ENCODE results near the gene PARD3B. TPM values are rescaled to one million over a fixed set of nuclear protein-coding genes. Genes with fewer than 3 reads are reported as not detected.

Gene PARD3B
- total RNA-seq, 1 experiment from 2014 or later, result 7.6 TPM

DNA sequence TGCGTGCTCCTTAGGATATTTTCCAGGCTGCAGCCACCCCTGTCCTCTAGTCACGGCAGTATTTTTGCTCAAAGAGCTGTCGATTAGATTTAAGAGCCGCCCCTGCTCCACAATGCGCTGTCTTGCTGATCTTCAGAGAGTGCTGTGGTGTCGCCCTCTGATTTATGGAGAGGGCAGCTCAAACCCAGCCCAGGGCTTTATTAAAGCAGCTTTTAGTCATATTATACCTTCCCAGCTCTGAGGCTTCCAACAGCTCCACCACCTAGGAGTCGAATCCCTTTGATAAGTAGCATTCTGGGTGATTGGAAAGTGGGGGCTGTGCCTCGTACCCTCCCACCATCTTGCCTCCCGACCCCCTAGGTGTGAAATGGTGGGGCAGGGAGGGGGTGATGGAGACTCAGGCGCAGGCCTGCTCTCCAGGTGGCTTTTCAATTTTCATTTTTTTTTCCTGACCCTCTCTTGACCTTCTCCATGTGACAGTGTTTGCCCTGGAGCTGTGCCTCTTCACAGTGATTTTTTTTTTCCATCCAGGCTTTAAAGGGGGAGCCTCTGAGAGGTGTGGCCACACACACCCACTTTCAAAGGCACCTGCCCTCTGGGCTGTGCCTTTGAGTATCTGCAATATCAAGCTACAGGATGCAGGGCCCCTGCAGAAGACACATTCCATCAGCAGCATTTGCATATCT, 1084.0 kb downstream of the PARD3B start:
- no peaks in the 10 kb centered on the region for H3K79me2 ChIP-seq (ENCODE audit: low read depth)
- no peaks in the 10 kb centered on the region for H3K27me3 ChIP-seq (ENCODE audit: insufficient read depth, low read depth)
- H3K4me3 ChIP-seq, result no peak overlapping the region
- TF ChIP-seq, protein P1, sequence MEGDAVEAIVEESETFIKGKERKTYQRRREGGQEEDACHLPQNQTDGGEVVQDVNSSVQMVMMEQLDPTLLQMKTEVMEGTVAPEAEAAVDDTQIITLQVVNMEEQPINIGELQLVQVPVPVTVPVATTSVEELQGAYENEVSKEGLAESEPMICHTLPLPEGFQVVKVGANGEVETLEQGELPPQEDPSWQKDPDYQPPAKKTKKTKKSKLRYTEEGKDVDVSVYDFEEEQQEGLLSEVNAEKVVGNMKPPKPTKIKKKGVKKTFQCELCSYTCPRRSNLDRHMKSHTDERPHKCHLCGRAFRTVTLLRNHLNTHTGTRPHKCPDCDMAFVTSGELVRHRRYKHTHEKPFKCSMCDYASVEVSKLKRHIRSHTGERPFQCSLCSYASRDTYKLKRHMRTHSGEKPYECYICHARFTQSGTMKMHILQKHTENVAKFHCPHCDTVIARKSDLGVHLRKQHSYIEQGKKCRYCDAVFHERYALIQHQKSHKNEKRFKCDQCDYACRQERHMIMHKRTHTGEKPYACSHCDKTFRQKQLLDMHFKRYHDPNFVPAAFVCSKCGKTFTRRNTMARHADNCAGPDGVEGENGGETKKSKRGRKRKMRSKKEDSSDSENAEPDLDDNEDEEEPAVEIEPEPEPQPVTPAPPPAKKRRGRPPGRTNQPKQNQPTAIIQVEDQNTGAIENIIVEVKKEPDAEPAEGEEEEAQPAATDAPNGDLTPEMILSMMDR (conservative IDR thresholded peaks at IDR 0.05), result no peak
- TF ChIP-seq EZH2 (IDR thresholded peaks at IDR 0.05; ENCODE audit: low read depth), result no peak
- H2AFZ ChIP-seq, result no peak overlapping the region
- no TSS peak for BruUV-seq (replicated peaks)
- no peaks in the 10 kb centered on the region for H3K36me3 ChIP-seq (ENCODE audit: low read depth)
- no peaks in the 10 kb centered on the region for H4K20me1 ChIP-seq (ENCODE audit: insufficient read depth)
- intact Hi-C loops (cut with micrococcal nuclease; ENCODE audit: unreplicated experiment), result no loop called here
- POLR2A ChIA-PET (ENCODE audit: unreplicated experiment), result no interaction called here
- H3K9me3 ChIP-seq (ENCODE audit: insufficient read depth, low read depth), result no peaks in the 10 kb centered on the region
- no peak overlapping the region for H3K27ac ChIP-seq
- no peaks in the 10 kb centered on the region for H3K9me2 ChIP-seq (ENCODE audit: insufficient read depth)
- H3F3A ChIP-seq (ENCODE audit: insufficient read depth, low read depth), result no peaks in the 10 kb centered on the region
- CTCF ChIA-PET, result no interaction called here
- no peak for DNase-seq
- H3K4me1 ChIP-seq (replicated peaks; ENCODE audit: insufficient read depth), result no peaks in the 10 kb centered on the region
- no peak overlapping the region for H3K4me2 ChIP-seq

DNA sequence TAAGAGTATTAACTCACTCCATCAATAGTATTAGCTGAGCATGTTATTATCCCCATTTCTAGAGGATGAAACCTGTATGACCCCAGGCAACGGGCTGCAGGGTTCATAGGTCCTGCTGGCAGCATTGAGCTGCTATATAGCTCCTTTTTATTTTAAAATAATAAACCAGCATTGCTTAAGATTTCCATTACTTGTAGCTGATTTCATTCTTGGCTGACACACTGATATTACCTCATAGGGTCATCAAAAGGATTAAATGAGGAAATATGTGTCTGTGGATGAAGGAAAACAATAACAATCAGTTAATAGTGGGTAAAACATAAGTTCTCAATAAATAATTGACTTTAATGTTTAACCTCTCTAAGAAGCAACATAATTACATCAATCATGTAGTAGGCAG, 1088.7 kb downstream of the PARD3B start:
- H2AFZ ChIP-seq, result no peak overlapping the region
- no peaks in the 10 kb centered on the region for H4K20me1 ChIP-seq (ENCODE audit: insufficient read depth)
- POLR2A ChIA-PET (ENCODE audit: unreplicated experiment), result no interaction called here
- H3K79me2 ChIP-seq (ENCODE audit: low read depth), result no peaks in the 10 kb centered on the region
- no peaks in the 10 kb centered on the region for H3K9me3 ChIP-seq (ENCODE audit: insufficient read depth, low read depth)
- no peak for DNase-seq
- no peak overlapping the region for H3K4me2 ChIP-seq
- BruUV-seq (replicated peaks), result no TSS peak
- H3K9me2 ChIP-seq (ENCODE audit: insufficient read depth), result no peaks in the 10 kb centered on the region
- intact Hi-C loops (cut with micrococcal nuclease; ENCODE audit: unreplicated experiment), result no loop called here
- no peak overlapping the region for H3K27ac ChIP-seq
- H3K4me3 ChIP-seq, result no peak overlapping the region
- H3F3A ChIP-seq (ENCODE audit: insufficient read depth, low read depth), result no peaks in the 10 kb centered on the region
- H3K27me3 ChIP-seq (ENCODE audit: insufficient read depth, low read depth), result no peaks in the 10 kb centered on the region
- TF ChIP-seq EZH2 (IDR thresholded peaks at IDR 0.05; ENCODE audit: low read depth), result no peak
- TF ChIP-seq, protein P1 (conservative IDR thresholded peaks at IDR 0.05), result no peak
- no peaks in the 10 kb centered on the region for H3K36me3 ChIP-seq (ENCODE audit: low read depth)
- no peaks in the 10 kb centered on the region for H3K4me1 ChIP-seq (replicated peaks; ENCODE audit: insufficient read depth)
- CTCF ChIA-PET, result no interaction called here

DNA sequence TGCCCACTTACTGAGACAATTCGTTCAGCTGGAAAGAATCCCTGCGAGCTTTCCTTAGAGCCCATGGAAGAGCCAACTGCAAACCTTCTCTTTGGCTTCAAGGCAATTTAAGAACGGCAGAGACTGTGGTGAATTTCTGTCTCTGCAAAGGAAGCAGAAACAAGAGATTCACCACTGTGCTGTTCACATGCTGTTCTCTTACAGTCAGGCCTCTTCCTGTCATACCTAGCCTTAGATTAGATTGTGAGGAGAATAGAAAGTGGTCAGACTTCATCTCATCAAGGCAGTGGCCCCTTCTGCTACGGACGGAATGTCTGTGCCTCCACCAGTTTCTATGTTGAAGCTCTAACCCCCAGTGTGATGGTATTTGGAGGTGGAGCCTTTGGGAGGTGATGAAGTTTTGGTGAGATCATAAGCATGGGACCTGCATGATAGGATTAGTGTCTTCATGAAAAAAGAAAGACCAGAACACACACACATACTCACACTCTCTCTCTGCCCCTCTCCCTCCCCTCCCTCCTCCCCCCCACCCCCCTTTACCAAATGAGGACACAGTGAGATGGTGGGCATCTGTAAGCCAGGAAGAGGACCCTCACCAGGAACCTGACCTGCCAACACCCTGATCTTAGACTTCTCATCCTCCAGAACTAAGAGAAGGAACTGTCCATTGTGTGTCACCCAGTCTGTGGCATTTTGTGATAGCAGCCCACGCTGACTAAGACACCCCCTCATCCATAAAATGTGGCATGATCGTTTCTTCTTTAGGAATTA, 1091.5 kb downstream of the PARD3B start:
- ChIA-PET CTCF (no interaction called here), POLR2A (ENCODE audit: unreplicated experiment) (no interaction called here)
- no peak for TF ChIP-seq EZH2 (IDR thresholded peaks at IDR 0.05; ENCODE audit: low read depth)
- TF ChIP-seq, protein P1 (conservative IDR thresholded peaks at IDR 0.05), result no peak
- Histone ChIP-seq H3K79me2 (ENCODE audit: low read depth) (no peaks in the 10 kb centered on the region), H3K9me3 (ENCODE audit: insufficient read depth, low read depth) (no peaks in the 10 kb centered on the region), H3K4me1 (replicated peaks; ENCODE audit: insufficient read depth) (no peaks in the 10 kb centered on the region), H3K27me3 (ENCODE audit: insufficient read depth, low read depth) (no peaks in the 10 kb centered on the region), H3K36me3 (ENCODE audit: low read depth) (no peaks in the 10 kb centered on the region), H3K4me3 (no peak overlapping the region), H4K20me1 (ENCODE audit: insufficient read depth) (no peaks in the 10 kb centered on the region), H3K27ac (no peak overlapping the region), H3F3A (ENCODE audit: insufficient read depth, low read depth) (no peaks in the 10 kb centered on the region), H3K4me2 (no peak overlapping the region), H3K9me2 (ENCODE audit: insufficient read depth) (no peaks in the 10 kb centered on the region), H2AFZ (no peak overlapping the region)
- no TSS peak for BruUV-seq (replicated peaks)
- intact Hi-C loops (cut with micrococcal nuclease; ENCODE audit: unreplicated experiment), result no loop called here
- no peak for DNase-seq

Measured in PC-9 (cell line).